CD4-positive, alpha-beta T cell treated with Interleukin-4 for 1 hour (primary cell): ENCODE results near the gene UHRF1.
A peak's percentile ranks its signal among the peaks of the same experiment; 100 is the strongest.
"Not testable (repeated sequence)": the region's sequence is repeated elsewhere in the genome, so short reads cannot be mapped to it uniquely, and the experiment has no call there.

ENCODE experiments used
- DNase-seq, 2 donors: peaks; one replicate each; pipeline ENCODE4 v3.0.0-alpha.2; 2020 to 2022

UHRF1 gene

DNA sequence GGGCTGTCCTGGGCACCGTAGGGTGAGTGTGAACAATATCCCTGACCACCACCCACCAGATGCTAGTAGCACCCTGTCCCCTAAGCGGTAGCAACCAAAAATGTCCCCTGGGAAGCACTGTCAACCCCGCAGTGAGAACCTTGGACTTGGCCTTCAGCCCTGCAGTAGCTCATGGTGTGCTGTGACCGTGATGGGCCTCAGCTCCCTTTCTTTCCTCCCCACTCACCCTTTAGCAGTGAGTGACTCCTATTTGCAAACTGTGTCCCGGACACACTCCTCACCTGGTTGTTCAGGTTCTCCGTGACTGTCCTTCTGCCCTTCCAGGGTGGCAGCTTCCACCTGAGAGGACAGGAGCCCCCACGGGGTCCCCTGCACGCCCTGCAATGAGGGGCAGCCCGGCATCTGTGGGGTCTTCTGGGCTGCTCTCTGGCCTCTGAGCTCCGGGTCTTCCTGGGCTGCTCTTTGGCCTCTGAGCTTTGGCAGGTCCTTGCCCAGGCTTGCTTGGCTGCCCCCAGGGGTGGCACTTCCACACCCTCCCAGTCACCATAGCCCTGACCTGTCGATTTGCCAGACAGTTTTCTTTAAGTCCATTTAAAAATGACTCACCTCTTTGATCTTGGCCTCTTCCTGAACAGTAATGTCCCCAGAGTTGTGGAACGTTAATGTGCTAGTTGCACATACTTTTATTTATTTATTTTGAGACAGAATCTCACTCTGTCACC lies 63.4 kb downstream of the UHRF1 start:
- no peak for DNase-seq

DNA sequence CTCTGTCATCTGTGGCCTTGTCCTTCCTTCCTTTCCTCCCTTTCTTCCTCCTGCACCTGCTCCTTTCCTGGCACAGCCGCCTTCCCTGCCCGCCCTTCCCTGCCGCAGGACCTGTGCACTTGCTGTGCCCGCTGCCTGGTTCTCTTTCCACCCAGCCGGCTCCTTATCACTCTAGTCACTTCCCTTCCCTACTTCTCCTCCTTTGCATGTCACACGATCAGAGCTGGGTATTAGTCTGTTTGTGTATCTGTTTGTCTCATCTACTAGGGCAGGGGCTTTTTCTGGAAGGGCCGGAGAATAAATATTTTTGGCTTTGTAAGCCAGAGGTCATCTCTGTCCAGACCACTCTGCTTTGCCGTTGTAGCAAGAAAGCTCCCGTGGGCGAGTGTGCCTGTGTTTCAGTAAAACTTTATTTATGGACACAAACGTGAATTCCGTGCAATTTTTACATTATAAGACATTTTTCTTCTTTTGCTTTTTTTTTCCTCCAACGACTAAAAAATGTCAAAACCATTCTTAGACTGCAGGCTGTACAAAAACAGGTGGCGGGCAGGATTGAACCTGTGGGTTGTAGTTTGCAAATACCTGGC lies 65.7 kb downstream of the UHRF1 start:
- no peak for DNase-seq

DNA sequence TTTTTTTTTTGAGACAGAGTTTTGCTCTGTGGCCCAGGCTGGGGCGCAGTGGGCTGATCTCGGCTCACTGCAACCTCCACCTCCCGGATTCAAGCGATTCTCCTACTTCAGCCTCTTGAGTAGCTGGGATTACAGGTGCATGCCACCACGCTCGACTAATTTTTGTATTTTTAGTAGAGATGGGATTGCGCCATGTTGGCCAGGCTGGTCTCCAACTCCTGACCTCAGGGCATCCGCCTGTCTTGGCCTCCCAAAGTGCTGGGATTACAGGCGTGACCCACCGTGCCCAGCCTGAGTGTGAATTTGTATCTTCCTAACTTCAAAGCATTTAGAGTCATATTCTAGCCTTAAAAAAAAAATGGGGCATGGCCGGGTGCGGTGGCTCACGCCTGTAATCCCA lies 66.3 kb downstream of the UHRF1 start:
- DNase-seq: not testable (repeated sequence)

- peak; percentile 29 to 75 for DNase-seq
Measured at GRCh38 chr19:4976401-4977298, 67.3 kb downstream of the UHRF1 start.

DNA sequence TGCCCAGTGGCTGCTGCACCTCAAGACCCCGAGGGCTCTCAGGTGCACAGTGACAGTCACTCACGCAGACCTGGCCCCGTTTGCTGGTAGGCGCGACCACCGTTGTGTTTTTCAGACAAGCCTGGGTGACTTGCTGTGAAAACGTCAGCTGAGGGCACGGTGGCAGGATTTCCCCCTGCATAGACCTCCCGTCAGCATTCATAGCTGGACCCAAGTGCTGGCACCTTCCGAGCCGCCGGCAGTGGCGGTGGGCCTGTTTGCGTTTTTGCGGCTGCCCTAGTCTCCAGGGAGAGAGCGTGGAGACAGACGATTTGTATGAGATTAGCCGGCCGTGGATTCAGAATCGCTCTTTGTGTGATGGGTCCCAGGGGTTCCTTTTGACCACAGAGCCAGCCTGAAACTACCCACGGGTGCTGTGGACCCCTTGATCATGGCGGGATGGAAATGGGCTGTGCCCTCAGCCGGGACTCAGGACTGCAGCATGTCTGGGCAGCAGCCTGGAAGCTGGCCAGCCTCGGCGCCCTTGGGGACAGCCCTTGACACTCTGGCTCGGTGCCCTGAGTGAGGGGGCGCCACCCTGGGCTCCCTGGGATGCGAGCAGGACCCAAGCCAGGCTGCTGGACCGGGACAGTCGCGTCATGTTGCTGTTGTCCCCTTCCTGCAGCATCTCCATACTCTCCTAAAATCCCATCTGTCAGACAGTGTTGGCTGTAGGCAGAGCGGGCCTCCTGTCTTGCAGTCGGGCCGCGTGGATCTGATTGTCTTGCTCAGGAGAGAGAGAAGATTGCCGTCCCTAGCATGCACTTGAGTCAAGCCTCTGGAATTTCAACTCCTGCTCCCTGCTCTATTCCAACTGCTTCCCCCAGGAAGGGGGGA lies 68.2 kb downstream of the UHRF1 start:
- no peak for DNase-seq

DNA sequence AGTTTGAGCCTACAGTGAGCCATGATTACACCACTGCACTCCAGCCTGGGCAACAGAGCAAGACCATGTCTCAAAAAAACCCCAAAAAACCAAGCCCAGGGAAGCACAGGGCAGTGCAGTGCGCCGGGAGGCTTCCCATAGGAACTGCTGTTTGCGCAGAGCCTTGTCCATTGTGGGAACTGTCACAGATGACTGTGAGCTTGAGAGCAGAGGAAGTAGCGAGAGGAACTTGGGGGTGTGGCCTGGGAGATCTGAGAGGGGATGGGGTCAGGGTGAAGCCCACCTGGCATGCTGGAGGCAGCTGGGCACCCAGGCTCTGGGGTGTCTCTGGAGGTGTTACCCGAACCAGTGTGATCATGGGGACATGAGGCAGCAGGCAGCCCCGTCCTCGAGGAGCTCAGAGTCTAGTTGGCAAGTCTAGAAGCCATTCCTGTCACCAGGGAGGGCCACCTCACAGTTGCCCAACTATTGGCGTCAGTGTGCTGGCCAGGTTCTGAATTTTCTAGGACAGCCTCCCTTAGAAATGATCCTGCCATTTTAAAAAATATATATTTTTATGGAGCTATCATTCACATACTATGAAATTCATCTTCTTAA lies 70.0 kb downstream of the UHRF1 start:
- DNase-seq: no peak

- no peak for DNase-seq
Measured at GRCh38 chr19:4980067-4980466, 70.8 kb downstream of the UHRF1 start.

DNA sequence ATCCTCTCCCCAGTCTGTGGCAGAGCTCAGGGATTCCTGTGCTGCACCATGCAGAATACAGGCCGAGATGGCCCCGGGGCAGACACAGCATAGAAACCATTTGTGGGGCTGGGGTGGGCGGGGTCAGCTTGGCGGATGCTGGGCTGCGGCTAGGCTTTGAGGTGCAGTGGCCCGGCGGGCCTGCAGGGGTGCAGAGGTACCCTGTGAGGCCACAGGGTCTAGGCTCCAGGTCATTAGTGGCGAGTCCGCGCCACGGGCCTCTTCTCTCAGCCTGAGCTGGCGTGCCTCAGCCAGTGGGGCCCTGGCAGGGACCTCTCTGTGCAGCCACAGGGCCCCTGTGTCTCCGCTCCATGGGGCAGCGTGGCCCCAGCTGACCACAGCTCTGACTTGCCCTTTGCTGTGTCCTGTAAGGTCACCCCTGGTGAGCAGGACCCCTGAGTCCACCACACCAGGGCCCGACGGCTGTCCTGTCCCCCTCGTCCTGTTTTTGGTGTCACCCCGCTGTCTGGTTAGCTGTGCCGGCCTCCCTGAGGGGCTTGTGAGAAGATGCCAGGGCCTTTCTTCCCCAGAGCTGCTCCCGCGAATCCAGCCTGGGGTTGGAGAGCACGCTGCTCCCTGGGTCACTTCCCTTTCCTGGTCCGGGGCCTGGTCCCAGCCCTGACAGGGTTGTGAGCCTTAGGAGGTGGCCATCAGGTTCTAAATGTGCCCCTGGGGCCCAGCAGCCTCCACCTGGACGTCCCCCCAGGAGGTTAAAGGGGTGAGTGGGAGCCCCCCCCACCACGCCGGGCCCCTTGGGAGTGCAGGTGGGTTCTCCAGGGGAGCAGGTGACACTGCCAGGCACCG lies 71.8 kb downstream of the UHRF1 start:
- DNase-seq: no peak

- DNase-seq: no peak
Measured at GRCh38 chr19:4981681-4981958, 72.3 kb downstream of the UHRF1 start.

GRCh38 chr19:4983346-4984105 lies 74.2 kb downstream of the UHRF1 start:
- DNase-seq: no peak

DNA sequence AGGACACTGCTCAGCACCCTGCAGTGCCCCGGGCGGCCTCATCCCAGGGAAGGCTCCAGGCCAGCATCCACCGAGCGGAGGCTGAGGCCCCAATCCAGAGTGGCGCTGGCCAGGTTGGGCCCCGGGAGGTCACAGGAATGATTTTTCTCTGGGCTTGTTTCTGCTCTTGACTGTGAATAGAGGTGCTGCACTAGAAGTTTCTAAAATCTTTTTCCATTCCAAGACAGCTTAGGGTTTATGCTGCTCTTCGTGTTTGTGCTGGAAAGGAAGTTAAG lies 74.7 kb downstream of the UHRF1 start:
- DNase-seq: no peak

DNA sequence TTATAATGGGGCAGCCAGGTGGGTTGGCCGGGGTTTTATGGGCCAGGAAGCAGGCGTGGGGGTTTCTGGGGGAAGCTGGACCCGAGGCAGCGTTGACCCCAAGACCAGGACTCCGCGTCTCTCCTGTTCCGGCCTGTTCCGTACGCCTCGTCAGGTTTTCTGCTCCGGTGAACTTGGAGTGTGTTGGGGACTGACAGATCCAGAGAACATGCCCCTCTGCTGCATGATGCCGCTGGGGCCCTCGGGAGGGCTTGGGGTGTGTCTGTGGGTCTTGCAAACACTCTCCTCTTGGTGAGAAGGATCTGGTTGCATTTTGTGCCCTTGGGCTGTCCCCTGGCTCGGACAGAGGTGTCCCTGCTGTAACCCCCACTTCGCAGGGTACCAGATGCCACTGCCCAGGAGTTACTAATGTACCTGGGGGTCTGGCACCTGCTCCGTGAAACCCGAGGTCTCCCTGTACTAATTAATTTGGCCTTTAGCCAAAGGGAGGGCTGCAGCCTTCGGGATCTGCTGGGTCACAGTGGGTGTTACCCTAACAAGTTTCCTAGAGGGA lies 75.2 kb downstream of the UHRF1 start:
- DNase-seq: no peak

- DNase-seq: no peak
Measured at GRCh38 chr19:4985551-4985991, 76.3 kb downstream of the UHRF1 start.

- DNase-seq: no peak
Measured at GRCh38 chr19:4986056-4986455, 76.8 kb downstream of the UHRF1 start.

DNA sequence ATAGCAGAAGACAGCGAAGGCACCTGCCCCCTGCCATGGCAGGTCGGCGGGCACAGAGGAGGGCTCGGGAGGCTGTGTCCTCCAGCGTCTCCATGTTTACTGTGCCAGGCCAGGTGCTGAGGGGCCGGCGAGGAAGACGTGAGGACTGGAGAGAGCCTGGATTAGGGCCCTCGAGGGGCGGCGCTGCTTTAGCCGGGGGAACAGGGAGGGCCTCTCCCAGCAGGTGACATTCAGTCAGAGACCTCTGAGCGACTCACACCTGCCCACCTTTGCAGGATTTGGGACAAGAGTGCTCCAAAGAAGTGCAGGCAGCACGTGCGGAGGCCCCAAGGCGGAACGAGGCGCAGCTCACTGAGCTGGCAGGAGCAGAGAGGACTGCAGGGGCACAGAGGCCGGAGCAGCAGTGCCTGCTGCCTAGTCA lies 77.2 kb downstream of the UHRF1 start:
- no peak for DNase-seq

- no peak for DNase-seq
Measured at GRCh38 chr19:4987256-4987655, 78.0 kb downstream of the UHRF1 start.

- no peak for DNase-seq
Measured at GRCh38 chr19:4987692-4988370, 78.5 kb downstream of the UHRF1 start.

DNA sequence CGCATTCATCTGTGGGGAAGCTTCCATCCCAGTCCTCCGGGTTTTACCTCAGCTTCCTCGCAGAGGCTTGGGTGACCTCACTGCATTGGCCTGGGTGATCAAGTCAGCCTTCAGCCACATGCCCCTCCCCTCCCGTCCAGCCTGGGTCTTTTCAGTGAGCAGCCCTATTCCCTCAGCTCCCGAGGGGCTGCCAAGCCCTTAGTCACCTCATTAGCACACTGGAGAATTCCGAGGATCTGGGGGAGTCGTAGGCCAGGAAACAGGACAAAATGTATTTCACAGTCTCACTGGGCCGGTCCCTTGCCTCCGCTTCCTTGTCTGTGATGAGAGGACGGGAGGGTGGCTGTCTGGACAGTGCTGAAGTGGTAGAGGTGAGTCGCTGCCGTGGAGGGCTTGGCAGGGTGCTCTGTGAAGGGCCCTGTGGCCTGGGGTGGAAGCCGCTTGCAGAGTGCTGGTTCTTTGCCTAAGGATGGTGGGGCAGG lies 79.5 kb downstream of the UHRF1 start:
- DNase-seq: no peak

- no peak for DNase-seq
Measured at GRCh38 chr19:4990306-4990705, 81.0 kb downstream of the UHRF1 start.

- DNase-seq: no peak
Measured at GRCh38 chr19:4991538-4991937, 82.2 kb downstream of the UHRF1 start.
